ENCODE data around the gene APOBEC3A. TPM values are rescaled to one million over a fixed set of nuclear protein-coding genes. Genes with fewer than 3 reads are reported as not detected.
"Not testable (repeated sequence)": the region's sequence is repeated elsewhere in the genome, so short reads cannot be mapped to it uniquely, and the experiment has no call there.

APOBEC3A gene
- total RNA-seq, 1 donor, result not detected

DNA sequence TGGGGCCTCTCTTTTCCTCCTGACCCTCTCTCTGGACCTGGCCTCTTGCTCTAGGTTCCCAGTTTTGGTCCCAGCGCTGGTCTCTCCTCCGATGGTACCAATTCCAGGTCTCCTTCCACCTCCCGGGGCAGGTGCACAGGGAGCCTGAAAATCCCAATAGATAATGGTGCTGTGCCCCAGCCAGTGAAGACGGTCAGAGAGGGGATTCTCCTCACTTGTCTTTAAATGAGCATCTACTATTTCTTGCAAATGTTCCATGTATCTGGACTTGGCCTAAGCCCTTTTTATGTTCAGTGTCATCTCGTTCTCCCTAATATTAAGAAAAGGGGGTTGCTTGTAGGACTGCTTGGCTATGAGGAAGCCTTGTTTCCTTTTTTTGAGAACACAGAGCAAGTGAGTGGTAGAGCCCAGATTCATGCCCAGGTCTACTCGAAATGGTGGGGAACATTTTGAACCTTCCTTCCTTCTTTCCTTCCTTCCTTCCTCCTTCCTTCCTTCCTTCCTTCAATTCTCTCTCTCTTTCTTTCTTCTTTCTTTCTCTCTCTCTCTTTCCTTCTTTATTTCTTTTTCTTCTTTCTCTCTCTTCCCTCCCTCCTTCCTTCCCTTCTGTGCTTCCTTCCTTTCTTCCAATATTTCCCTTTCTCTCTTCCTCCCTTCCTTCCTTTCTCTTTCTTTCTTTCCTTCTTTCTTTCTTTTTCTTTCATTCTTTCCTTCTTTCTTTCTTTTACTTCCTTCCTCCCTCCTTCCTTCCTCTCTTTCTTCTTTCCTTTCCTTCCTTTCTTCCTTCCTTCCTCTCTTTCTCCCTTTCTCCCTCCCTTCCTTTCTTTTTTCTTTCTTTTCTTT is 620 bp downstream of the APOBEC3A start:
- no peak for TF ChIP-seq CTCF (IDR thresholded peaks at IDR 0.05; ENCODE audit: insufficient read depth, low read length)
- no peak overlapping the region for H3K4me3 ChIP-seq (ENCODE audit: low read depth, low read length)
- DNase-seq (ENCODE audit: low read depth), result no peak

GRCh38 chr22:38958651-38958943 is 1.2 kb downstream of the APOBEC3A start:
- not testable (repeated sequence) for H3K4me3 ChIP-seq (ENCODE audit: low read depth, low read length); DNase-seq (ENCODE audit: low read depth)

DNA sequence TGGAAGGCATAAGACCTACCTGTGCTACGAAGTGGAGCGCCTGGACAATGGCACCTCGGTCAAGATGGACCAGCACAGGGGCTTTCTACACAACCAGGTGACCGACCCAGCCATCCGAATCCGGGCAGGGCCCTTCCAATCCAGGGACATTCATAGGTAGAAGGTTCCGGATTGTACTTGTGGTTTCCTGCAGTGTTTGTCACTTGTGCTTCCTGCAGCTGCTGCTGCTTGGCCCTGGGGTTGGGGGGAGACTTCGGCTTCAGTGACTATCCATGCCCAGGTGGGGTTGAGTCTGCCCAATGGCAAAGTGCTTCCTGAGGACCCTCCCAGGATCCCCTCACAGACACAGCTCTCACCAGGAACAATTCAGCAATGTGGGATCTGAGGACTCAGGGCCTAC is 2.2 kb downstream of the APOBEC3A start:
- DNase-seq (ENCODE audit: low read depth), result no peak
- TF ChIP-seq CTCF (IDR thresholded peaks at IDR 0.05; ENCODE audit: insufficient read depth, low read length), result no peak
- no peak overlapping the region for H3K4me3 ChIP-seq (ENCODE audit: low read depth, low read length)

DNA sequence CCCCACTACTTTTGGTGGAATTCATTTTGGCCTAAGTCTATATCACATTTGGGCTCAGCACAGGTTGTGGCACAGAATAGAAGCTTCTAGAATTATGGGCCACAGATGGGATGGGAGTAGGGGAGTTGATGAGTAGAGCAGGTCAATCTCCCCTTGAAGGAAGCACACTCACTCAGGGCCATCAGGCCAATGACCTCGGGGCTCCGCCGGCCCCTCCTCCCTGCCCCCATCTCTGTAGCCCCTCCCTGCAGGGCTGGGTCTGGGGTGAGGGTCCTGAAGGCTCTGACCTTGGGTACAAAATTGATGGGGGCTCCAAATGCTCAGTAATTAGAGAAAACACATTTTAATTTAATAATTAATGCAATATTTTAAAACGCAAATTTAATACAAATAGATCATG is 3.3 kb downstream of the APOBEC3A start:
- H3K4me3 ChIP-seq (ENCODE audit: low read depth, low read length); DNase-seq (ENCODE audit: low read depth): not testable (repeated sequence)

DNA sequence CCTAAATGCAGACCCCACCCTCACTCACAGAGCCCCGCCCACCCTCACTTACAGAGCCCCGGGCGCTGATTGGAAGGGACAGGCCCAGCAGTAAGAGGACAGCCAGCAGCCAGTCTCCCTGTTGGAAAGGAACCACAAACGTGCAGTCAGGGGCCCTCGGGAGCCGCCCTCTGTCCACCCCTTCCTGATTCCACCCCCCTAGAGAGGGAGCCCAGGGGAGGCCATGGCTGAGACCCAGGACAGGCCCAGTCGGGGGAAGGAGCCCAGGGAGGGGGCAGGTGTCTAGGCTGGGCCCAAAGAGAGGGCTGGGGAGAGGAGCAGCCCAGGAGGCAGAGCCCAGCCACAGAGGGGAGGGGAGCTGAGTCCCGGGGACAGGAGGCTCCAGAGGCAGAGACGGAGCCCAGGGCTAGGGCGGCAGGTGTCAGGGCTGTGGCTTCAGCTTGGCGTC is 5.9 kb downstream of the APOBEC3A start:
- not testable (repeated sequence) for H3K4me3 ChIP-seq (ENCODE audit: low read depth, low read length); DNase-seq (ENCODE audit: low read depth)

DNA sequence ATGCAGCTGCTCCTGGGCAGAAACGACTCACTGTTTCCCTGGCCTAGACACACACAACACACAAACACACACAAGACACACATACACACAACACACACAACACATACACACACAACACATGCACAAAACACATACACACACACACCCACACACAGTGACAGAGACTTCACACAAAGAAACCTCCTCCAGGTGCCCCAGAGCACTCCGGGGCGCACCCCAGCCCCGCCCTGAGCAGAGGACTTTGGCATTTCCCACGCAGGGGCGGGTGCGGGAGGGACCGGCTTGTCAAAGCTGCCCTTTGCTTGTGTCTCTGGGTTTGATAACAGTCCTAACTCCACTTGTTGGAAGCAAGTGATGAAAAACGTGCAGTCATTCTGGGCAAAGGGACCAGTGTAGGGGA is 6.5 kb downstream of the APOBEC3A start:
- DNase-seq (ENCODE audit: low read depth), result no peak
- H3K4me3 ChIP-seq (ENCODE audit: low read depth, low read length), result no peak overlapping the region
- TF ChIP-seq CTCF (IDR thresholded peaks at IDR 0.05; ENCODE audit: insufficient read depth, low read length), result no peak

GRCh38 chr22:38964306-38964705 is 6.9 kb downstream of the APOBEC3A start:
- no peak for DNase-seq (ENCODE audit: low read depth)
- no peak overlapping the region for H3K4me3 ChIP-seq (ENCODE audit: low read depth, low read length)
- no peak for TF ChIP-seq CTCF (IDR thresholded peaks at IDR 0.05; ENCODE audit: insufficient read depth, low read length)

- no peak for TF ChIP-seq CTCF (IDR thresholded peaks at IDR 0.05; ENCODE audit: insufficient read depth, low read length)
Measured at GRCh38 chr22:38964989-38965388, 7.6 kb downstream of the APOBEC3A start.

More at GRCh38 chr22:38964989-38965388, 7.6 kb downstream of the APOBEC3A start:
- H3K4me3 ChIP-seq (ENCODE audit: low read depth, low read length), result no peak overlapping the region
- no peak for DNase-seq (ENCODE audit: low read depth)
